BE2C (cell line): ENCODE data around the gene SASH1.

Experiments
- DNase-seq: peaks from one replicate; pipeline ENCODE4 v3.0.0-alpha.2; 2020
- H3K27me3 ChIP-seq: fragments of 250-450 bp; sonication (Bioruptor Pico); 2 replicates; pipeline ENCODE4 v1.5.1; 2020; ENCODE audit warnings: mild to moderate bottlenecking
- H3K36me3 ChIP-seq: fragments of 250-450 bp; sonication (Bioruptor Pico); 2 replicates; pipeline ENCODE4 v1.5.1; 2020; ENCODE audit warnings: mild to moderate bottlenecking
- H3K4me1 ChIP-seq: fragments of 250-450 bp; sonication (Bioruptor Pico); 2 replicates; pipeline ENCODE4 v1.5.1; 2020
- H3K4me3 ChIP-seq: 2 replicates; pipeline ENCODE4 v1.5.1; 2011; ENCODE audit warnings: low read depth, low read length
- H3K9me3 ChIP-seq: fragments of 250-450 bp; sonication (Bioruptor Pico); 2 replicates; pipeline ENCODE4 v1.5.1; 2020
- CTCF ChIP-seq: IDR thresholded peaks from 2 replicates; pipeline ENCODE4 v1.5.1; 2012; ENCODE audit warnings: mild to moderate bottlenecking, low read depth, low read length

Gene SASH1

GRCh38 chr6:148493424-148493823 is 150.8 kb downstream of the SASH1 start:
- DNase-seq = no peak
- Histone ChIP-seq H3K4me3 (no peak overlapping the region), H3K9me3 (no peaks in the 10 kb centered on the region), H3K4me1 (no peaks in the 10 kb centered on the region), H3K27me3 (no peaks in the 10 kb centered on the region), H3K36me3 (no peaks in the 10 kb centered on the region)
- TF ChIP-seq CTCF = no peak

- no peak for DNase-seq
- H3K36me3 ChIP-seq = no peaks in the 10 kb centered on the region
- no peak overlapping the region for H3K4me3 ChIP-seq
- H3K9me3 ChIP-seq = no peaks in the 10 kb centered on the region
- H3K27me3 ChIP-seq = no peaks in the 10 kb centered on the region
- no peaks in the 10 kb centered on the region for H3K4me1 ChIP-seq
- TF ChIP-seq CTCF = no peak
Measured at GRCh38 chr6:148494226-148494625, 151.6 kb downstream of the SASH1 start.

DNA sequence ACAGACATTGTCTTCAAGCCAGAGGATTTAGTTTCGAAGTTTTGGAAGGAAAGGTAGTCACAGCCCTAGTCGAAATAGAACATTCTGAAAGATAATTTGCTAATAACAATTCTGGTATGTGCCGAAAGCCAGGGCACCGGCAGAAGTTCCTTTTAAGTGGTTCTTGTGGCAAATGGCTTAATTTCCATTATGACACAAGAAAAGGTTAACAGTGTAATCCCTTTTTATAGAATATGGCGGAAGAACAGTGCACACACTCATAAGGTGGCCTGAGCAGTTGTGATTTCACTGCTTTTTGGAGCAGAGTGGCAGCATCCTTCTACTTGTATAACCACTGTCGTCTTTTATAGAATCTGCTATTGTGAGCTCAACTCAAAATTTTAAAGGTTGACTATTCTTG is 152.4 kb downstream of the SASH1 start:
- H3K9me3 ChIP-seq = no peaks in the 10 kb centered on the region
- no peaks in the 10 kb centered on the region for H3K4me1 ChIP-seq
- no peak for DNase-seq
- H3K27me3 ChIP-seq = no peaks in the 10 kb centered on the region
- no peaks in the 10 kb centered on the region for H3K36me3 ChIP-seq
- no peak overlapping the region for H3K4me3 ChIP-seq
- no peak for TF ChIP-seq CTCF

- no peaks in the 10 kb centered on the region for H3K27me3 ChIP-seq
- TF ChIP-seq CTCF = no peak
- H3K4me1 ChIP-seq = no peaks in the 10 kb centered on the region
- no peak overlapping the region for H3K4me3 ChIP-seq
- no peak for DNase-seq
- H3K36me3 ChIP-seq = no peaks in the 10 kb centered on the region
- H3K9me3 ChIP-seq = no peaks in the 10 kb centered on the region
Measured at GRCh38 chr6:148497257-148497656, 154.6 kb downstream of the SASH1 start.

DNA sequence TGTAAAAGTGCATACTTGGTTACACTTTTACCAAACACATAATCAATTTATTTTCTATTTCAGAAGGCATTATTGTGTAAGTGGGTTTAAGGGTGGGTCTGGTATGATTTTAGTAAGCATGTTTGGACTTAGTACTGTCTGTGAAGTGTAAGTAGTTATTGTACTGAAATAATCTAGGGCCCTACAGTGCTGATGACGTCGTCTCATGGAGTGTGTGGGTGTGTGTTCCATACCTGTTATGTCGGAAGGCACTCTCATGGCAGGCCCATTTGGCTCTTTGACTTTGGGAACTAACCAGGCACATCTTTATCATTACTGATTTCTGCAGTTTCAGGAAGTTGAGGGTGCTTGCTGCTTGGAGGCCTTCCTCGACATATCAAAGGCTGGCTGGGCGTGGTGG is 155.1 kb downstream of the SASH1 start:
- Histone ChIP-seq H3K27me3 (no peaks in the 10 kb centered on the region), H3K36me3 (no peaks in the 10 kb centered on the region), H3K9me3 (no peaks in the 10 kb centered on the region), H3K4me3 (no peak overlapping the region), H3K4me1 (no peaks in the 10 kb centered on the region)
- DNase-seq = no peak
- TF ChIP-seq CTCF = no peak

GRCh38 chr6:148500402-148500801 is 157.8 kb downstream of the SASH1 start:
- H3K4me1 ChIP-seq = no peaks in the 10 kb centered on the region
- H3K4me3 ChIP-seq = no peak overlapping the region
- H3K9me3 ChIP-seq = no peaks in the 10 kb centered on the region
- no peak for DNase-seq
- no peaks in the 10 kb centered on the region for H3K27me3 ChIP-seq
- no peak for TF ChIP-seq CTCF
- no peaks in the 10 kb centered on the region for H3K36me3 ChIP-seq
